Activated CD4-positive, alpha-beta T cell treated with anti-CD3 and anti-CD28 coated beads for 48 hours (primary cell): ENCODE data around the gene IQGAP2.

Experiments
- DNase-seq: peaks from one replicate; pipeline ENCODE4 v3.0.0-alpha.2; 2020

The IQGAP2 gene

DNA sequence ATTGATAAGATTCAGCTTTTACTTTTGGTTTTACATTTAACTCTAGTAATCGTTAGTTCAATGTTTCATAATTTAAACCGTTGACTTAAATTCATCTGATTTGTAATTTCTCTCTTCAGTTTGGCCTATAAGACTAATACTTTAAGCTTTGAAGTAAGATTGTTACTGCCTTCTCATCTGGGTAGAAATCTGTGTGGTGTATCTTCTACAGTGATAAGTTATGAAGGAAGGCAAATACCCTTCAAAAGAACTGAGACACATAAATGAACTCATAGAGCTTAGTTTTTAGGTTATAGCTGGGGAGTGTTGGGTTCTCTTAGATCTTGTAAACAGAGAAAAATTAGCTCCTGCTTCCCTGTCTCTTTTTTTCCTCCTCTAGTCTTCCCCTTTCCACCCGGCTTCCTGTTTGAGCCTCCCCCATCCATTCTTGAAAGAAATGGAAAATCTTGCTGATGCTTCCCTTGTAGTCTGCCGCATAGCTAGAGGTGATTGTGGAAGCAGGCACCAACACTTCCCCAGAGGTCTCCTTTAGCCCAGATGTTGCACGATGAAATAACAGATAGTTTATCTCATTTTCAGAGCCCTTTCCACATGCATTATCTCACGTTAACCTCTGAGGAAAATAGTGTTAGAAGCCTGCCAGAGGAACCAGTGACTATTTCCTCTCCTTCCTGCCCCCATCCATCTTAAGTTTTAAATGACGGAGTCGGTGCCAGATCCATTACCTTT is 222.2 kb downstream of the IQGAP2 start:
- no peak for DNase-seq

DNA sequence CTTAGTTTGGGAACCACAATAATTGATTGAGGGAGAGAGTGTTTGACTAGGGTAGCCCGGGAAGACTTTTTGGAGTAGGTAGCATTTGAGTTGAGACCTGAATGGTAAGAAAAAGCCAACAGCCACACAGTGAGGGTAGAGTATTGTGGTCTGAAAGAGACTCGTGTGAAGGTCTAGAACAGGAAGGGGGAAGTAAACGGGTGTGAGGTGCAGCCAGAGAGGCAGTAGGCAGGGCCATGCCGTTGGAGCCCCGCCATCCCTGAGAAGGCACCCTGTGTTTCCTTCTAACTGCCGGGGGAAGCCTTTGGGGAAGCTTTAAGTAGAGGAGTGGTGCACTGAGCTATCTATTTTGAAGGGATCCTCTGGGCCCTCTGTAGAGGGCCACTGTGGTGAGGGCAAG is 223.7 kb downstream of the IQGAP2 start:
- no peak for DNase-seq

DNA sequence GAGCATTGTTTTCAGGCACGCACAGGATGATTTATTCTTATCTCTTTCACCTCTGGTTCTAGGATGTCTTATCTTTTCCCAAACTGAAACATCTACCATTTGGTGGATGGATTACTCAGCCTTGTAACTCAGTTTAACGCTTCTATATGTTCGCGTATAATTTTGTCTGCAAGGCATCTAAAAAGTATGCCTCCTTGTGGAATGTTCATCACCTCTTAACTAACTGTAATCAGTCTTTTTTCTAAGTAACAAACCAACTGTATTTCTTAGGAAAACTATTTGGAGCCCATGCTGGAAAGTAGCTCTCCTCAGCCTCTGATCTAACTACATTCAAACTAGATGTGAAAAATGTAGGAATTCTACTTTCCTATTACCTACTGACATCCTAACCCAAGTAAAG is 231.6 kb downstream of the IQGAP2 start:
- DNase-seq = no peak

DNA sequence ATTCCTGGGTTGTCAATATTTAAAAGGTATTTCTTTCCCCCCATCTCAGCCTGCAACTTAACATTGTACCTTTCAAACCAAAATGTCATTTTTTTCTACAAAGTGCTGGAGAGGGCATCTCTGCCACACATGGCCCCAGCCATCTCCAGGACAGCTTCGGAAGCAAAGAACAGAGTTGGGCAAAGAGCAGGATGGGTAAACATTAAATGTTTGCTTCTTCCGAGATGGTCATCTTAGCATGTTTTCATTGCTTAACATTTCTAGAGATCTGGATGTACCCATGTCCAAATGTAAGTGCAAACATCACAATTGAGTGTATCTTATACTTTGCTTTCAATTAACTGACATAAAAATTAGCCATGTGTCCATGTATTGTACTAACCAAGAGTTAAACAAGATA is 234.4 kb downstream of the IQGAP2 start:
- no peak for DNase-seq

DNA sequence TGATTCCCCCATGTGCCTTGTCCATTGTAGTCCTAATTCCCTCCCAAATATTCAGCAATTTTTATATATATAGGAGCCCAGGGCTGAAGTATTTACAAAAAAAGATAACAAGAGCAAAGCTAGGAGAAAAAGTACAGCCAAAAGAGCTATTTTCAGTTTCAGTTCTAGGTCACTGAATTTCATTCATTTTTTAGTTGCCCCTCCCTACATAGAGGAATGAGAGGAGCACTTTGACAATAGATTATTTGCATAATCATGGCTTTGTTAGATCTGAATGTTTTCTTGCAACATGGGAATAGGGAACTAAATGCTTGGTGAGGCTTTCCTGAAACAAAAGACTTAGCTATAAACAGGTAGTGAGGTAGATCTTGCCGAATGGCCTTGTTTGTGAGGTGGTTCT is 235.4 kb downstream of the IQGAP2 start:
- no peak for DNase-seq

DNA sequence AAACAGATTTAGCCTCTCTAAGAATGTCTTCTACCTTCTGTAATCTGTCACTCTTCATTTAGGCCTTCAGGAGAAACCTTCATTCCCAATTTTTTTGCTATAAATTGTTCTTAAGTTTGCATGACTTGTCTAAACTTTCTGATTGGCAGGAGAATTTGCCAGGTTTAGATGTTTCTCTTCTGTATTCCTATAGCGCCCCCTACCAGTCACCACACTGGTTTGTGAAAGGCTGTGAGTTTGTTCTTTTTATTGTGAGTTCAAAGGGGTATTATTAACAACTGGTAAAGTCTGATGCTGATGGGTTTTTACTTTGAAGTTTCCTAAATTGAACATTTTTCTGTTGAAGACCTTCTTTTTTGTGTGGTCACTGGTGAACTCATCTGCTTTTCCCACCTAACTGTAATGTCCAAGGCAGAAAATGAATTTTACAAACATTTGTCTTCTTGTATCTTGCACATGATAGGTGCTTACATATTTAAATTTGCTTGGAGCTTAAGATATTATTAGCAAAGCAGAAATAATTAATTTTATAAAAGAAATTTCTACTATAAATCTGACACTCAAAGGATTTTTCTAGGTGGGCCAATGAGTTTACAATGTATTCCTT is 238.5 kb downstream of the IQGAP2 start:
- peak; percentile 82 for DNase-seq

DNA sequence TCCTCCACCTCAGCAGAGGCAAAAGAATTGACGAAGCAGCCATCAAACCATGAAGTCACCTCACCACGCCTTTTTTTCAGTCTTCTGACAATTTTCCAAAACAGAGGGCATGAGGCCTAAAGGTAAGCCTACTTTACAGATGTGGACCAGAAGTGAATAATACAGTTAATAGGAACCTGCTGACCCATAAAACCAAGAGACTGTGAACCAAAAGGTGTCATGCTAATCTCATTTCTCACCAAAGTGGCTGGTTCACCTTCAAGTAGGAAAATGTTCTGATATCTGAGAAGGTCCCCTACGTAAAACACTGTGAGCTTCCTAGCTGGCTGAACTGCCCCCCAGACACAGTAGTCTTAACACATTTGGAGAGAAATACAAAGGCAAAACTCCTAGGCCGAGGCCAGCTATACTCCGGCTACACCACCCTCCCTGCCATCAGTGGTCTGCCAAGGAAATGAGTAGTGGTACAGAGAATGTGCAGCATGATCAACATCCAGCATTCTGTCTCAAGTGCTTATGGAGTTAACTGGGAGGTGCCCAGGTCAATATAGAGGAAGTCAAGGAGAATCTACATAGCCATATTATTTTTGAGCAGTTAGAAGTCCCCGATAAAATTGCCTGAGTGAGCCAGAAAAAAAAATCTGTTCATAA is 239.4 kb downstream of the IQGAP2 start:
- no peak for DNase-seq

DNA sequence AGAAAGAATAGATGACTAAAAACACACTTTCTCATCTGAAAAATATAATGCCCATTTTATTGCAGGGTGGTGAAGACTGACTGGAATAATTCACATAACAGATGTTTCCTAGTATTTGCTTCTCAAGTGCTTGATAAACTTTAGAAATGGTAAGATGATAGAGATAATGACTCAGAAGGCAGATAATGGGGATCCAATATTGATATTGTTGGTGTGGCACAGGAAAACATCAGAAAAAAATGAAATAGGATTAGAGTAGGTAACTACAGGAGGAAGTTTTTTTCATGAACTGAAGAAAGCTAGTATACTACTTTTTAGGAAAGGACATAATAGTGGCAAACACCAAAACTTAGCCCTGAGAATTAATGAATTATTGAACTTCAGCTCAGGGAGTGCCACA is 240.3 kb downstream of the IQGAP2 start:
- DNase-seq = no peak

DNA sequence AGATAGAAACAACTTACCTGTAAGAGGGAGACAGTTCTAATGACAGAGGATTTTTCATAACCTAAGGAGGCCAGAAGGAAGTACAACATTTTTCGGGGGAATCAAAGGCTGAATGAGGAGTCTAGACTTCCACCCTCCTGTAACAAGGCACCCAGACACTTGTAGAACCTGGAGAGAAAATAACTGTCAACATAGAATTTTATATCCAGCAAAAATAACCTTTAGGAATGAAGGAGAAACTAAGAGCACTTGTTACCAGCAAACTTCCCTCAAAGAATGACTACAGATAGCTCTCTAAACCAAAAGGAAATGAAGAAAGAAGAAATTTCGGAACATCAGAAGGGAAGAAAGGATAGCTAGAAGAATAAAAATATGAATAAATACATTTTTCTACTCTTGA is 246.1 kb downstream of the IQGAP2 start:
- DNase-seq = no peak

DNA sequence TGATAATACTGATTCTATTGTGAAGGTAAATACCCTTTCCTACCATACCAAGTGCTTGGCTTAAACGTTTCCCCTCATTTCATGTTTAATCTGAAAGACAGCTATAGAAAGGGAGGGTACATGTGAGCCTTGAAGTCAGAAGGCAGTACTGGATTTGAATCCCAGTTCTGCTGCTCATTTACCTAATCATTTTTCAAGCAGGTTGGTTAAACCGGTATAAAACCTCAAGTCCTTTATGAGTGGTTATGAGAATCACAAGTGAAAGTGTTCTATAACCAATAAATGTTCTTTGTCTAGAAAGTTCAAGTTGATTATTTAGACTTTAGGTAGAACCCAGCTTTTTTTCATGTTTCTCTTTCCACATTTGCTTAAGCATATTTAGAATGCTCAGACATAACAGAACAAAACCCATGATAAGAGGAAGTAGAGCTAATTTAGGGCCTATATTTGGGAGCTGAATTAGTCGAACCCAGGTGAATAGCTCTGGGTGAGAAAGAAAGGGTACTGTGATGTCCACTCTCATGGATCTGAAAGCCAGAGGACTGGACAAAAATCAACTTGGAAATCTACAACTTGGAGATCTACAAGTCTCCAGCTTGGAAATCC is 249.8 kb downstream of the IQGAP2 start:
- DNase-seq = no peak

DNA sequence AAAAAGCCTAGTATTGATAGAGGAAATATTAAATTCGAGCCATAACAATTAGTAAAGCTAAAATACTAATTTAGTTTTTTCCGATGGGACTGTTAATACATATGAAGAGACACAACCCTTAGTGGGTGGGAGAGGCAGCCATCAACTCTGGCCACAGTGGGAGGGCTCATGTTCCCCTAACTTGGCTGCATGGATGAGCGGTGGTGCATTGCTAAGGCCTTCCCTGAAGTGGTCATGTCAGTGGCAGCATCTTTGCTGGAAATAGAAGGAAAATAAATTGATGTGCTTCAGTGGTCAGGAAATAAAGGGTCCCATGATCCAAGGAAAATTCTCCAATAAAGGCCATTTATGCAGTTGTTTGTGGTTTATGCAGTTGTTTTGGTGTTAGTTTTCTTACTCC is 254.0 kb downstream of the IQGAP2 start:
- DNase-seq = no peak

DNA sequence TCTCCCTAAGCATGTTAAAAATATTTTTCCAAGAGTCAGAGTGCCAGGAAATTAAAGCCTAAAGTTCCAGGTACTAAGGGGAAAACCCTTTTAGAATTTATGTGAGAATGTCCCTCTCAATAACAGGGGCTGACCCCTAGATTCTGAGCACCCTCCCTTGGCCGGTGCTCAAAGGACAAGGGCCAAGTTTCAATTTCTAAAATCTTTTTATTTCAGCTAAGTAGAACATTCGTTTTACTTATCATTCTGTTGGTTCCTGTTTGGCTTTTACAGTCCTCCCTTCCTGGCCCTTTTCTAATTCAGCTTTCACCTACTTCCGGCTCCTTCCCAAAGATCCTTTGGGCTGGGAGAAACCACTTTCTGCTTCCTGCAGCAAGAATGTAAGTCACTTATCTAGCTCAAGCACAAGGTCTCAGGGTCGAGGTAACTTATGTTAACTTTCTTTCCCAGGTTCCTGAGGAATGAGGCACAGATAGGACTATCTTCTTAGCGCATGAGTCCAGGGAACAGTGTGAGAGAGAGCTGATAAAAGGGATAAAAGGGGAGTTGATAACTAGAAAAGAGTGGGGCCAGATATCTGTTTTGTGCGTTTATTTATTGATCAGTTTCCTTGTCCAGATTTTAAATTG is 254.7 kb downstream of the IQGAP2 start:
- DNase-seq = no peak

DNA sequence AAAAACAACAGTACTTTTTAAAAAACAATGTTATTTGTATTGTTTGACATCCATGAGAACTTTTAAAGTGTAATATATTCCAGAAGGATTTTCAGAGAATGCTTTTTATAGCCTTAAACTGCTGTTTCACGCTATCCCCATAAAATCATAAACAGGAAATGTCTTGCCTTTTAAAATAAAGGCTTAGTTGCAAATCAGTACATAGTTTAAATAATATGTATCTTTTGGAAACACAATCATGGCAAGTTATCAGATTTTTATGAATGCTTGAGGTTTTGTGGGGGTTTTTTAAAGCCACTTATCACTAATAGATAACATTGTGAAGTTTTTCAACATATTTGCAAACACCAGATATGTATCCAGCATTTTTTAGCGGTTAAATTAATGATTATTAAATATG is 257.3 kb downstream of the IQGAP2 start:
- DNase-seq = no peak

DNA sequence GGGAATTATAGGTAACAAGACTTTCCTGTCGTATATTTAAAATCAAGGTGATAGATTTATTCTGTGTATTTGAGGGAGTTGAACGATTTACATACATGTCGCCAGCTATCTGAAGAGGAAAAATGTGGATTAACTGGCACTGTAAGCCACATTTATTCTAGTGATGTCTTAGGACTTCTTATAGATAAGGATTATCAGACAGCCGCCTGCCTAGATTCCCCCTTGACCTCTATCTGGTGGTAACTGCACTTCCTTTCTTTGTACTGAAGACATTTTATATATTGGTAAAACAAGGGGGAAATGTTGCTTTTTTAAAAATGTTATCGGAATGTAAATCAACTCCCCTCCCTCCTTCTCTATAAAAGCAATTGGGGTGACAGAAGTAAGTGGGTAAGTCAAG is 259.4 kb downstream of the IQGAP2 start:
- DNase-seq = no peak

DNA sequence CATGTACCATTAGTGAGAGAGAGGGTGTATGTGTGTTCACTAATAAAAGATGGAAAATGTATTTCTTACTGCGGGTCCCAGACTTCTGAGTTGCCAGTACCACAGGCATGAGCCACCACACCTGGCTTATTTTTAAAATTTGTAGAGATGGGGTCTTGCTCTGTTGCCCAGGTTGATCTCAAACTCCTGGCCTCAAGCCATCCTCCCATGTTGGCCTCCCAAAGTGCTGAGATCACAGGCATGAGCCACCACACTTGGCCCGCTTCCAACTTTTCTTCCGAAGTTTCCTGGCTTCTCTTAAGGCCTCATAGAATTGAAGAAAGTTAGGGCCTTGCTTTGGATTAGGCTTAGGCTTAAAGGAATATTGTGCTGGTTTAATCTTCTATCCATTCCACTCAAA is 260.5 kb downstream of the IQGAP2 start:
- no peak for DNase-seq

DNA sequence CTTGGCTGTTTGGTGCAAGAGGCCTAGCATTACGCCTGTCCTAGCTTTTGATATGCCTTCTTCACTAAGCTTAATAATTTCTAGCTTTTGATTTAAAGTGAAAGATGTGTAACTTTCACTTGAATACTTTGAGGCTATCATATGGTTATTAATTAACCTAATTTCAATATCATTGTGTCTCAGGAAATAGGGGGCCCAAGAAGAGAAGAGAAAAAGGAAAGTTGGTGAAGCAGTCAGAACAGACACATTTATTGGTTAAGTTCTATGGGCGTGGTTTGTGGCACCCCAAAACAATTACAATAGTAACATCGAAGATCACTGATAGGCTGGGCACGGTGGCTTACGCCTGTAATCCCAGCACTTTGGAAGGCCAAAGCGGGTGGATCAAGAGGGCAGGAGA is 261.0 kb downstream of the IQGAP2 start:
- no peak for DNase-seq

DNA sequence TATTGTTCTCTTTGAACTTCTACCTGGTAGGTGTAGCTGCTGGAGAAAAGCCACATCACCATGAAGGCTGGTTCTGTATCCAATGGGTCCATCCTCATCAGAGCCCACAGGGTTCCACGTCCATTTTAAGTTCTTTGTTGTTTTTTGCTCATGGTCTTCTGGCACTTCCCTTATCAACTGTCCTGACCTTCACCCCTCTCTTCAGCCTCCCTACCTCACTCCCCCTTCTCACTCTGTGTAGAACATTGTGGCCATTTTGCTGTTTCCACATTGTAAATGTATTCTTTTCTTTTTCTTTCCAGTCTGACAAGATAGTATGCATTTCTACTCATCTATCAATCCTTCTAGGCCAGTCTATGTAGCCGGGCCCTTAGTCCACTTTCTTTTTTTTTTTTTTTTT is 264.4 kb downstream of the IQGAP2 start:
- DNase-seq = no peak

DNA sequence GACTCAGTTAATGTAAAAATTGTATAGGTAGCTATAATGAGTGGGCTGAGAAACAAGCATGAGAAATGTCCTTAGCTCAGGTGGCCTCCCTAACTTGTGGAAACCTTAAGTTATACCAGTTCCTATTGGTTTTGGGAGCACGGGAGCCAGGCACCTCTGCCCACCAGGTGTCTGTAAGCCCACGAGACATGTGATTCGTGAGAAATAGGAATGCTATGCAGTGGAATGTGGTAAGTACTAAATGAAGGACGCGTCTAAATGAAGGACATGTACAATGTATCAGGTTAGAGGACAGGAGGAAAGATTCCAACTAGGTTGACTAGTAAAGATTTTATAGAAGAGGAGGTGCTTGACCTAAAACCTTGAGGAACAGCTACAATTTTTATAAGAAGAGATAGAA is 266.2 kb downstream of the IQGAP2 start:
- DNase-seq = no peak

DNA sequence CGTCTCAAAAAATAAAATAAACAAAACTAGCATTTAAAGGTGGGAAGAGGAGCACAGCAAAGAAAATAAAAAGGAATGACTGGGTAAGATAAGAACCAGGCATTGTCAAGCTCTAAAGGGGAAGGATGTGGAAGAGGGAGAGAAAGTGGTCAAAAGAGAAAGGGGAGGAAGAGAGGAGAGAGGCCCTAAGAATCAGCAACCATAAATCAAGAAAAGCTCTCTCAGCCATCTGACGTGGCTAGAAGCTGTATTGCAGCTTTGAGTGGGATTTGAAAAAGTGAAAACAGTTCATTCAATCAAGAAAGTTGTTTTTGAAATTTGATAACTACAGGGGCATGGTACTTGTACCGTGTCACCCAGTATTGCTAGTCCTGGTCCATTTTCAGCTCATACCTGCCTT is 267.4 kb downstream of the IQGAP2 start:
- no peak for DNase-seq

DNA sequence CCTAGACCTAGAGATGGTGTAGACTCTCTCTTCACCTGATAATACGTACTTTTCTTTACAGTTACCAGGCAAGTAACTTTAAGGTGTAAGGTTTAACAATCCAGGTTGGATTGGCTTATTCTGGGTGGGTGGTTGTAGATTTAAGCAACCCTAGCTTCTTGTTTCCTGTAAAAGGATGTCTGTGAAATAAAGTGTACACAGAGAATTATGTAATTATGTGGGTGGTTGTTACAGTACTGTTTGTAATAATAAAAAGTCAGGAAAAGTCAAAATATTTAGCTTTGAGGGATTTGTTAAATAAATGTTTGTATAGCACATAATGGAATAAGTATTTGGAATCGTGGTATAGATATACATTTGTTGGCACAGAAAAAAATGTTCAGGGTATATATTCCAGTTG is 269.2 kb downstream of the IQGAP2 start:
- DNase-seq = no peak

DNA sequence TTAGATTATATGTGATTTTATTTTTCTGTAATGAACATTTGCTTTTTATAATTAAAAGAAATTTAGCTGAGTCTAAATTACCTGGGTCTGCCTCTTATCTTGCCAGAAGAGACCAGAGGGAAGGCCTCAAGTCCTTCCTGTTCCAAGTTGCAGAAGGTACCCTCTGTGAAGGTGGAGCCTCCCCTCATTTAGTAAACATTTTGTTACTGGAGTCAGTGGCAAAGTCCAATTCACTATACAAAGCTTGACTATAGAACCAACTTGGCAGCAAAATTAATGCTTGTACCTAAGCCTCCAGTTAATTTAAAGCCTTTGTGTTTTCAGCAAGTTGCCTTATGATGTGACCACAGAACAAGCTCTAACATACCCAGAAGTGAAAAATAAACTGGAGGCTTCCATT is 270.0 kb downstream of the IQGAP2 start:
- DNase-seq = no peak

DNA sequence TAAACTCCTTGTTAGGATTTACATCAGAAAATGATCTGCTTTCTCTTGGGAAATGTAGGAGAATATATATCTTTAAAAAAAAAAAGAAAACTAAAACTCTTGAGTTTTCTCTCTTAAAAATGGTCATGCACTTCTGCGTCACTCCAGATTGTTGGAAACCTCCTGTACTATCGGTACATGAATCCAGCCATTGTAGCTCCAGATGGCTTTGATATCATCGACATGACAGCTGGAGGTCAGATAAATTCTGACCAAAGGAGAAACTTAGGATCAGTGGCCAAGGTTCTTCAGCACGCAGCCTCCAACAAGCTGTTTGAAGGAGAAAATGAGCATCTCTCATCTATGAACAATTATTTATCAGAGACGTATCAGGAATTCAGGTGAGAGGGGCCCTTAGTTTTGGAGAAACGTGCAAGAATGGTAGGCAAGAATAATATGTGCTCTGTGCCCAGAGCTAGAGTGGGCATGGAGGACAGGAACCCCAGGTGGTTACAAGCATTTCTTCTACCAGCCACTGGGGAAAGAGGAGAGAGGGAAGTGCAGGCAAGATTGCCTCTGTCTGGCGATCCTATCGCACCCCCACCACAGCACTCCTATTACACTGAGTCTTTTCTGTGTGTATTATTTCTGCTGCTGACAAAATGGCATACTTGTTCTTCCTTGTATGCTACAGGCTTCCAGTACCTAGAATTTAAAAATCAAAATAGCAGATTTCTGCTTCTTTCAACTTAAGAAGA is 271.4 kb downstream of the IQGAP2 start:
- no peak for DNase-seq

DNA sequence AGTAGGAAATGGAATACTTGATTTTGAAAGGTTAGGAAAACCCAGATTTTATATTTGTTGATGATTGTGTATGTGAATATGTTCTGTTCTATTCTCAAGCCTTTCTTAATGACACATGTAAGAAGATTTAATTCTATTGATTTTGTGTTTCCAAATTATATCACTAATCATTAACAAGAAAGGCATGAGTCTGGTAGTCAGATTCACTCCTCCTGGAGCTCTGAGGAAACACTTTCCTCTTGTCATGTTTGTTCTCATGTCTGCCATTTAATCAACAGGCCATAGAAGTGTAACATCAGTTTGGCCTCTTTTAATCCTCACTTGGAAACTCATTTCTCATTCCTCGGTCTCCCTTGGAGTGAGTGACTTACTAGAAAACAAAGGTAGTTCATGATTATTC is 272.3 kb downstream of the IQGAP2 start:
- no peak for DNase-seq
